Epidermal melanocyte (primary cell): Measurements from ENCODE around the gene FDX1.
A peak's percentile ranks its signal among the peaks of the same experiment; 100 is the strongest.
"Not testable (repeated sequence)": the region's sequence is repeated elsewhere in the genome, so short reads cannot be mapped to it uniquely, and the experiment has no call there.

Experiments used
- DNase-seq: peaks from one replicate; pipeline ENCODE4 v3.0.0; 2011; ENCODE audit warnings: low spot score; ENCODE audit not compliant: insufficient read length

The FDX1 gene

GRCh38 chr11:110429731-110430266, at the start of gene FDX1:
Gene FDX1, plus strand, starts transcription at chr11:110429948. Its CDS starts 173 bp downstream, at chr11:110430121.
- peak; percentile 65 for DNase-seq

- no peak for DNase-seq
Measured at GRCh38 chr11:110380836-110381622, 48.7 kb upstream of the FDX1 start.

- DNase-seq, result not testable (repeated sequence)
Measured at GRCh38 chr11:110388231-110388630, 41.5 kb upstream of the FDX1 start.

GRCh38 chr11:110389965-110390364, 39.8 kb upstream of the FDX1 start:
- no peak for DNase-seq

- DNase-seq, result no peak
Measured at GRCh38 chr11:110392056-110392455, 37.7 kb upstream of the FDX1 start.

GRCh38 chr11:110397668-110398286, 32.0 kb upstream of the FDX1 start:
- not testable (repeated sequence) for DNase-seq

- not testable (repeated sequence) for DNase-seq
Measured at GRCh38 chr11:110403585-110403984, 26.2 kb upstream of the FDX1 start.

- not testable (repeated sequence) for DNase-seq
Measured at GRCh38 chr11:110405636-110406035, 24.1 kb upstream of the FDX1 start.

GRCh38 chr11:110407315-110407714, 22.4 kb upstream of the FDX1 start:
- no peak for DNase-seq

- no peak for DNase-seq
Measured at GRCh38 chr11:110409174-110409573, 20.6 kb upstream of the FDX1 start.

GRCh38 chr11:110410651-110411050, 19.1 kb upstream of the FDX1 start:
- DNase-seq, result no peak

- no peak for DNase-seq
Measured at GRCh38 chr11:110415081-110415480, 14.7 kb upstream of the FDX1 start.

GRCh38 chr11:110421658-110422057, 8.1 kb upstream of the FDX1 start:
- not testable (repeated sequence) for DNase-seq

- no peak for DNase-seq
Measured at GRCh38 chr11:110422306-110422905, 7.3 kb upstream of the FDX1 start.

- no peak for DNase-seq
Measured at GRCh38 chr11:110424775-110425444, 4.8 kb upstream of the FDX1 start.

- peak; percentile 62 for DNase-seq
Measured at GRCh38 chr11:110425751-110426545, 3.8 kb upstream of the FDX1 start.

- no peak for DNase-seq
Measured at GRCh38 chr11:110428040-110428439, 1.7 kb upstream of the FDX1 start.

- no peak for DNase-seq
Measured at GRCh38 chr11:110428956-110429730, 605 bp upstream of the FDX1 start.

- no peak for DNase-seq
Measured at GRCh38 chr11:110430267-110431050, 711 bp downstream of the FDX1 start.
